H1 (cell line): ENCODE measurements around the gene ADAMTS17.

Source experiments
- CBX8 ChIP-seq: fragments of 300-800, 300-1000 bp; sonication (generic); IDR thresholded peaks from 2 replicates; pipeline ENCODE4 v1.7.1; 2016; ENCODE audit warnings: low read depth, low read length, borderline replicate concordance
- CTCF ChIP-seq, 3 experiments: IDR thresholded peaks; 1 replicate in 2 of 3; 2 replicates in 1 of 3; pipeline versions ENCODE4 v1.5.1 to v1.6.1; 2011; ENCODE audit warnings: low read length in 3 of 3, mild to moderate bottlenecking in 3 of 3, inconsistent platforms in 2 of 3, low read depth in 1 of 3, moderate library complexity in 1 of 3; ENCODE audit not compliant: insufficient read depth in 1 of 3; ENCODE audit errors: control extremely low read depth in 1 of 3
- MAX ChIP-seq: IDR thresholded peaks from 2 replicates; pipeline ENCODE4 v1.6.1; 2012; ENCODE audit warnings: inconsistent platforms
- POLR2AphosphoS5 ChIP-seq: IDR thresholded peaks from 2 replicates; pipeline ENCODE4 v1.6.1; 2011; ENCODE audit warnings: low read depth, low read length
- SIRT6 ChIP-seq: IDR thresholded peaks from one replicate; pipeline ENCODE4 v1.7.1; 2012; ENCODE audit warnings: low read length, inconsistent platforms

DNA sequence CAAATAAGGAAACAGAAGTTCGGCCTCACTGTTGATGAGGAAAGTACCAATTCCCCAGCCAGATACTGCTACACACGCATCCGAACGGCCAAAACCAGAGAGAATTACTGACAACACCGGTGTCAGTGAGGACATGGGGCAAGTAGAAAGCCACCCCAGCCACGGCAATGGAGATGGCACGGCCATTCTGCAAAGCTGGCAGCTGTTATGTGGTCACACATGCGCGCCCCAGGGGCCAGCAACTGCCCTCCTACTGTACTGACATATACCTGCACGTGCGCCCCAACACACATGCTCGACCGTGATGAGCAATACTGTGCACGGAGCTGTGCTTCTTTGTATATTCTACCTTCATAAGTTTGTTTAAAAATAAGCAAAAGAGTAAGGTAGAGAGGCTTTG is 217.4 kb downstream of the ADAMTS17 start:
- TF ChIP-seq CTCF (IDR thresholded peaks at IDR 0.05; ENCODE audit: control extremely low read depth in 1 of 3, insufficient read depth in 1 of 3, low read depth in 1 of 3, low read length in 3 of 3) (no peak), MAX (no peak), SIRT6 (no peak), POLR2AphosphoS5 (no peak), CBX8 (no peak)
